Endothelial cell of umbilical vein (primary cell): ENCODE measurements around the gene GPS1. TPM values are rescaled to one million over a fixed set of nuclear protein-coding genes. Genes with fewer than 3 reads are reported as not detected.

ENCODE experiments used
- BruUV-seq: library from RNA; stranded (reverse); fragments of 400-500 nt; replicated peaks from 2 replicates; lab custom pipeline; 2021; lab: Mats Ljungman, UMichigan
- CTCF ChIA-PET: fragments of 300-600, 350-600 bp; sonication (Branson Sonifier 250); formaldehyde crosslinking; loops from one replicate; lab custom pipeline; 2021; ENCODE audit warnings: antibody characterized with exemption, inconsistent platforms; lab: Charles Lee
- POLR2A ChIA-PET: fragments of 300-600, 350-600 bp; sonication (Branson Sonifier 250); formaldehyde crosslinking; loops from one replicate; lab custom pipeline; 2021; ENCODE audit warnings: antibody characterized with exemption, inconsistent platforms; lab: Charles Lee
- DNase-seq: peaks from one replicate; pipeline ENCODE4 v3.0.0-alpha.2; 2011; ENCODE audit warnings: low read depth, low spot score
- FAIRE-seq: peaks from 2 replicates; lab custom pipeline; 2011; peaks lifted over from hg19 to GRCh38; lab: Jason Lieb, UNC
- H2AFZ ChIP-seq: 2 replicates; pipeline ENCODE4 v1.6.0; 2012; ENCODE audit warnings: low read depth, low read length, control low read depth, inconsistent platforms
- H3K27ac ChIP-seq: 2 replicates; pipeline ENCODE4 v1.5.1; 2011; ENCODE audit warnings: low read depth, mild to moderate bottlenecking, control low read depth, low read length, moderate library complexity; ENCODE audit not compliant: insufficient read depth
- H3K27me3 ChIP-seq, 2 experiments: 2 replicates each; pipeline versions ENCODE4 v1.6.0 to v1.6.1; 2011; ENCODE audit warnings: low read length in 2 of 2, mixed read lengths in 1 of 2; ENCODE audit not compliant: control insufficient read depth in 2 of 2, insufficient read depth in 2 of 2
- H3K36me3 ChIP-seq, 2 experiments: 2 replicates in 1 of 2; 3 replicates in 1 of 2; pipeline ENCODE4 v1.5.1; 2011; ENCODE audit warnings: low read length in 2 of 2, mild to moderate bottlenecking in 1 of 2, moderate library complexity in 1 of 2; ENCODE audit not compliant: control insufficient read depth in 2 of 2, insufficient read depth in 2 of 2; ENCODE audit errors: extremely low read depth in 1 of 2
- H3K4me1 ChIP-seq: 3 replicates; pipeline ENCODE4 v1.5.1; 2011; ENCODE audit warnings: mild to moderate bottlenecking, low read length; ENCODE audit not compliant: control insufficient read depth, insufficient read depth; ENCODE audit errors: extremely low read depth
- H3K4me2 ChIP-seq: 2 replicates; pipeline ENCODE4 v1.6.1; 2011; ENCODE audit warnings: low read length, control low read depth, mixed read lengths; ENCODE audit not compliant: insufficient read depth
- H3K4me3 ChIP-seq, 3 experiments: fragments of 200-600 bp in 1 of 3; sonication (generic), shearing (Covaris generic) in 1 of 3; replicated peaks in 1 of 3; 2 replicates each; pipeline ENCODE4 v1.5.1; 2011 to 2016; ENCODE audit warnings: control low read depth in 3 of 3, low read length in 3 of 3, mild to moderate bottlenecking in 2 of 3, inconsistent platforms in 1 of 3, low read depth in 1 of 3, moderate library complexity in 1 of 3; ENCODE audit not compliant: insufficient read depth in 1 of 3
- H3K79me2 ChIP-seq: 2 replicates; pipeline ENCODE4 v1.6.0; 2012; ENCODE audit warnings: low read length, inconsistent platforms; ENCODE audit not compliant: control insufficient read depth, insufficient read depth
- H3K9ac ChIP-seq: replicated peaks from 2 replicates; pipeline ENCODE3; 2011; ENCODE audit warnings: low read length, control low read depth; ENCODE audit not compliant: insufficient read depth; ENCODE audit errors: extremely low read depth
- H3K9me1 ChIP-seq: replicated peaks from 3 replicates; pipeline ENCODE4 v1.6.0; 2011; ENCODE audit warnings: mild to moderate bottlenecking, low read length; ENCODE audit not compliant: control insufficient read depth, insufficient read depth; ENCODE audit errors: extremely low read depth
- H3K9me3 ChIP-seq: replicated peaks from 2 replicates; pipeline ENCODE4 v1.5.1; 2012; ENCODE audit warnings: low read length, inconsistent platforms; ENCODE audit not compliant: control insufficient read depth, insufficient read depth
- H4K20me1 ChIP-seq: replicated peaks from 2 replicates; pipeline ENCODE3; 2011; ENCODE audit warnings: mild to moderate bottlenecking, low read length; ENCODE audit not compliant: control insufficient read depth, insufficient read depth; ENCODE audit errors: extremely low read depth
- EZH2 ChIP-seq: IDR thresholded peaks from 2 replicates; pipeline ENCODE4 v1.6.1; 2012; ENCODE audit warnings: borderline replicate concordance, low read depth, mild to moderate bottlenecking, moderate library complexity, low read length, inconsistent platforms; ENCODE audit not compliant: severe bottlenecking
- FOS ChIP-seq: IDR thresholded peaks from 2 replicates; pipeline ENCODE4 v1.6.1; 2011; ENCODE audit warnings: mild to moderate bottlenecking, low read length, moderate library complexity, borderline replicate concordance; ENCODE audit not compliant: insufficient read depth
- GATA2 ChIP-seq: IDR thresholded peaks from 2 replicates; pipeline ENCODE4 v1.7.0; 2011; ENCODE audit warnings: low read depth, mild to moderate bottlenecking, moderate library complexity, mixed read lengths, low read length; ENCODE audit not compliant: insufficient read length, insufficient read depth
- JUN ChIP-seq: IDR thresholded peaks from 2 replicates; pipeline ENCODE4 v1.6.1; 2011; ENCODE audit warnings: borderline replicate concordance, low read depth; ENCODE audit not compliant: insufficient read length, insufficient read depth
- MYC ChIP-seq: IDR thresholded peaks from one replicate; pipeline ENCODE4 v1.6.1; 2011; ENCODE audit warnings: mild to moderate bottlenecking, low read depth, low read length
- POLR2A ChIP-seq: IDR thresholded peaks from 2 replicates; pipeline ENCODE4 v1.6.1; 2012; ENCODE audit warnings: low read depth, mild to moderate bottlenecking, control low read depth, low read length
- POLR2AphosphoS5 ChIP-seq: IDR thresholded peaks from 2 replicates; pipeline ENCODE4 v1.6.1; 2012; ENCODE audit warnings: low read depth, mild to moderate bottlenecking, control low read depth, low read length, moderate library complexity; ENCODE audit not compliant: insufficient read depth
- dilution Hi-C: fragments of 300-500 bp; cut with MboI; formaldehyde crosslinking; loops from one replicate; pipeline ENCODE4 v1.15.0; 2019; ENCODE audit warnings: low sequenced_read_pairs; ENCODE audit not compliant: extremely low pct_ligation_motif_present
- intact Hi-C: fragments of 100-400 bp; cut with micrococcal nuclease; formaldehyde crosslinking; loops from one replicate; pipeline ENCODE4 v1.10.0; 2022
- polyA plus RNA-seq, 4 experiments: library from polyadenylated mRNA; depleted of rRNA in 3 of 4; stranded (reverse) in 3 of 4; unstranded in 1 of 4; fragments of >200 nt; gene quantifications; 2 replicates each; pipeline versions ENCODE4 v1.2.1 to v1.2.3, GENCODE V29; 2011 to 2012; ENCODE audit warnings: missing spikeins in 1 of 4
- total RNA-seq: library from RNA; stranded (reverse); gene quantifications from 2 replicates; pipeline ENCODE4 v1.2.3, GENCODE V29; 2021
- TF ChIP-seq, protein P1 (sequence below), 2 donors: IDR thresholded peaks; 1 replicate in 1 of 2; 2 replicates in 1 of 2; pipeline ENCODE4 v1.5.1; 2011; ENCODE audit warnings: low read length in 2 of 2, mild to moderate bottlenecking in 2 of 2, moderate library complexity in 2 of 2, control low read depth in 1 of 2, inconsistent platforms in 1 of 2, low read depth in 1 of 2; ENCODE audit not compliant: insufficient read depth in 1 of 2; ENCODE audit errors: extremely low read depth in 1 of 2
- TF ChIP-seq, protein P2 (sequence below): IDR thresholded peaks from 2 replicates; pipeline ENCODE4 v1.6.1; 2011; ENCODE audit not compliant: insufficient read depth, insufficient read length

GPS1 gene
- total and polyA plus RNA-seq, 2 donors (not counting 3 experiments of a cell fraction or from before 2014, with no cell fraction given): 116 to 178 TPM

DNA sequence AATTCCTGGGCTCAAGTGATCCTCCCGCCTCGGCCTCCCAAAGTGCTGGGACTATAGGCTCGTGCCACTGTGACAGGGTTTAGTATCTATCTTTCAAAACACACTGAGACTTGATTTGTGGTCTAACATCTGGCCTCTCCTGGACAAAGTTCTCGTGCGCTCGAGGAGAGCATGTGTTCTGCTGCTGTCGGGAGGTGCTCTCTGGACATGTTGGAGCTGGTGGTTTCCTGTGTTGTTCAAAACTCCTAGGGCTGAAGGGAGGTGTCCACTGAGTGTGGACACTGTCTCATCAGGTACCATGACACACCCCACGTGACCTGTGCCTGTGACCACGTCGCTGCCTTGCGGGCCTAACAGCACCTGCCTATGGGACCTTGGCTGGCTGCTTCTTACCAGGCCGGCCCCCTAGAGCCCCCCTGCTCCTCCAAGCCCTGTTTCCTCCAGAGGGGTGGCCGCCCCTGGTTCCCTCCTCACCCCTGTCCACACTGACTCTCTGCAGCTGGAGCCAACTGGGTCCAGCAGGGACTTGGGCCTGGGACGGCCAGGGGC is 5.7 kb upstream of the GPS1 start:
- ChIA-PET CTCF (no interaction called here), POLR2A (no interaction called here)
- Histone ChIP-seq H3K4me3 (no peak overlapping the region), H4K20me1 (no peaks in the 10 kb centered on the region), H2AFZ (no peak overlapping the region), H3K27ac (no peak overlapping the region), H3K4me2 (no peak overlapping the region), H3K27me3 (no peaks in the 10 kb centered on the region), H3K9me3 (no peaks in the 10 kb centered on the region), H3K9ac (no peak overlapping the region), H3K9me1 (no peaks in the 10 kb centered on the region), H3K36me3 (peaks cover 0 to 7% of the 10 kb centered on the region in 2 experiments), H3K79me2 (no peaks in the 10 kb centered on the region), H3K4me1 (peaks cover 6% of the 10 kb centered on the region)
- TF ChIP-seq, protein P1, sequence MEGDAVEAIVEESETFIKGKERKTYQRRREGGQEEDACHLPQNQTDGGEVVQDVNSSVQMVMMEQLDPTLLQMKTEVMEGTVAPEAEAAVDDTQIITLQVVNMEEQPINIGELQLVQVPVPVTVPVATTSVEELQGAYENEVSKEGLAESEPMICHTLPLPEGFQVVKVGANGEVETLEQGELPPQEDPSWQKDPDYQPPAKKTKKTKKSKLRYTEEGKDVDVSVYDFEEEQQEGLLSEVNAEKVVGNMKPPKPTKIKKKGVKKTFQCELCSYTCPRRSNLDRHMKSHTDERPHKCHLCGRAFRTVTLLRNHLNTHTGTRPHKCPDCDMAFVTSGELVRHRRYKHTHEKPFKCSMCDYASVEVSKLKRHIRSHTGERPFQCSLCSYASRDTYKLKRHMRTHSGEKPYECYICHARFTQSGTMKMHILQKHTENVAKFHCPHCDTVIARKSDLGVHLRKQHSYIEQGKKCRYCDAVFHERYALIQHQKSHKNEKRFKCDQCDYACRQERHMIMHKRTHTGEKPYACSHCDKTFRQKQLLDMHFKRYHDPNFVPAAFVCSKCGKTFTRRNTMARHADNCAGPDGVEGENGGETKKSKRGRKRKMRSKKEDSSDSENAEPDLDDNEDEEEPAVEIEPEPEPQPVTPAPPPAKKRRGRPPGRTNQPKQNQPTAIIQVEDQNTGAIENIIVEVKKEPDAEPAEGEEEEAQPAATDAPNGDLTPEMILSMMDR (IDR thresholded peaks at IDR 0.05; ENCODE audit: extremely low read depth in 1 of 2, insufficient read depth in 1 of 2, low read depth in 1 of 2, low read length in 2 of 2): no peak
- TF ChIP-seq POLR2A (no peak), GATA2 (no peak), JUN (no peak), MYC (no peak)
- FAIRE-seq (no peak), DNase-seq (no peak)
- dilution Hi-C loops: no loop called here
- intact Hi-C loops: no loop called here
- BruUV-seq: no TSS peak

DNA sequence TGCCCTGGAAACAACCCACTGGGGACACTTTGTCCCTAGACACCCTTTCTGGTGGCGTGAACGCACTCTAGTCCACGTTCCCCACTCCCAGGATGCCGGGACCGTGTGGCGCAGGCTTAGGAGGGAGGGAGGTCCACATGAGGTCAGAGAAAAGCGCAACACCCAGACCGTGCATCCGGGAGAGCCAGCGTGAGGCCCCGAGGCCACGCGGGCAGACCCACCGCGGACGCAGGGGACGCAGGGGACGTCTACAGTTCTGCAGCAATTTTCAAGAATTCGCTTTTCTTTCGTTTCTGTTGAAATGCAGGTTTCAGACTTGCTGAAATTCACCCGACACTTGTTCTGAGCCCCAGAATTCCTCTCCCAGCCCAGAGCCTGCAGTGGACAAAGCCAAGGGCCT is 4.8 kb upstream of the GPS1 start:
- no peaks in the 10 kb centered on the region for H3K9me1 ChIP-seq
- FAIRE-seq (no peak), DNase-seq (no peak)
- intact Hi-C loops (no loop called here), dilution Hi-C loops (no loop called here)
- no peak overlapping the region for H3K9ac ChIP-seq
- no peak overlapping the region for H2AFZ ChIP-seq
- TF ChIP-seq POLR2A (no peak), MYC (no peak), GATA2 (no peak), JUN (no peak), POLR2AphosphoS5 (no peak), FOS (no peak), EZH2 (no peak)
- TF ChIP-seq, protein P1 (IDR thresholded peaks at IDR 0.05; ENCODE audit: extremely low read depth in 1 of 2, insufficient read depth in 1 of 2, low read depth in 1 of 2, low read length in 2 of 2): no peak
- TF ChIP-seq, protein P2, sequence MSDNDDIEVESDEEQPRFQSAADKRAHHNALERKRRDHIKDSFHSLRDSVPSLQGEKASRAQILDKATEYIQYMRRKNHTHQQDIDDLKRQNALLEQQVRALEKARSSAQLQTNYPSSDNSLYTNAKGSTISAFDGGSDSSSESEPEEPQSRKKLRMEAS: no peak
- no peaks in the 10 kb centered on the region for H4K20me1 ChIP-seq
- H3K4me3 ChIP-seq: no peak overlapping the region
- no peaks in the 10 kb centered on the region for H3K9me3 ChIP-seq
- H3K4me1 ChIP-seq: peaks cover 6% of the 10 kb centered on the region
- H3K36me3 ChIP-seq: peaks cover 0 to 7% of the 10 kb centered on the region in 2 experiments
- no peaks in the 10 kb centered on the region for H3K79me2 ChIP-seq
- ChIA-PET POLR2A (no interaction called here), CTCF (no interaction called here)
- no TSS peak for BruUV-seq
- no peak overlapping the region for H3K27ac ChIP-seq
- H3K4me2 ChIP-seq: no peak overlapping the region
- H3K27me3 ChIP-seq: no peaks in the 10 kb centered on the region
